HG03139 (cell line): Measurements from ENCODE around the gene MGLL.

Source experiments
- ATAC-seq: cut with Tn5 transposase; IDR thresholded peaks from one replicate; pipeline ENCODE4 v1.9.1; 2021; ENCODE audit not compliant: unreplicated experiment

The MGLL gene

GRCh38 chr3:127777332-127777731 is 45.0 kb downstream of the MGLL start:
- no peak for ATAC-seq

DNA sequence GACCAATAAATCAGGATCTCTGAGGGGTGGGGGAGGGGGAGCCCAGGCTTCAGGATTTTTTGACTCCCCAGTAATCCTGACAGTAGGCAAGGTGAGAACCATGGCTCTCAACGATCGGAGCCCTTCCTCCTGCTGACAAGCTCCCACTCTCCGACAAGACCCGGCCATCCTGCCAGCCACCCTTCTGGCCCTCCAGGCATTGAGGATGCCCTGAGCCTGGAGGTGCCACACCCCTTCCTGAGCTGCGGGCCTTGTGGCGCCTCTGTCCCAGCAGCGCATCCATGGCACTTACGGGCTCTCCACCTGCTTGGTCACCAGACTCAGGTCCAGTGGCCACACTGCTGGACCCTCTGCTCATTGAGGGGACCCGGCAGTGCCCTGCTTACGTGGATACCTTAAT is 46.0 kb downstream of the MGLL start:
- no peak for ATAC-seq

GRCh38 chr3:127775398-127776109 is 46.8 kb downstream of the MGLL start:
- no peak for ATAC-seq

DNA sequence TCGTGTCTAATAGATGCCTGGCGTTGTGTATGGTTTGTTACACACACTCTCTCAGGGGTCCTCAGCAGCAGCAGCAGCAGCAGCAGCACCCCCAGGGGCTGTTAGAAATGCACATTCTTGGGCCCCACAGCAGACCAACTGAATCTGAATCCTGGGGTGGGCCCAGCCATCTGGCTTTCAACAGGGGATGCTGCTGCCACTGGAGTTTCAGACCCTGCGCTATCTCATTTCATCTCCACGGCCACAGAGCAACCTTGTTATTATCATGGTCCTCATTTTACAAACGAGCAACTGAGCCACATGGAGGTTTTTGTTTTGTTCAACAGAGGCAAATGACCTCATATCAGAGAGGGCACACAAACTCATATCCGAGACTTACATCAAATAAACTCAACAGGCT is 47.7 kb downstream of the MGLL start:
- no peak for ATAC-seq

DNA sequence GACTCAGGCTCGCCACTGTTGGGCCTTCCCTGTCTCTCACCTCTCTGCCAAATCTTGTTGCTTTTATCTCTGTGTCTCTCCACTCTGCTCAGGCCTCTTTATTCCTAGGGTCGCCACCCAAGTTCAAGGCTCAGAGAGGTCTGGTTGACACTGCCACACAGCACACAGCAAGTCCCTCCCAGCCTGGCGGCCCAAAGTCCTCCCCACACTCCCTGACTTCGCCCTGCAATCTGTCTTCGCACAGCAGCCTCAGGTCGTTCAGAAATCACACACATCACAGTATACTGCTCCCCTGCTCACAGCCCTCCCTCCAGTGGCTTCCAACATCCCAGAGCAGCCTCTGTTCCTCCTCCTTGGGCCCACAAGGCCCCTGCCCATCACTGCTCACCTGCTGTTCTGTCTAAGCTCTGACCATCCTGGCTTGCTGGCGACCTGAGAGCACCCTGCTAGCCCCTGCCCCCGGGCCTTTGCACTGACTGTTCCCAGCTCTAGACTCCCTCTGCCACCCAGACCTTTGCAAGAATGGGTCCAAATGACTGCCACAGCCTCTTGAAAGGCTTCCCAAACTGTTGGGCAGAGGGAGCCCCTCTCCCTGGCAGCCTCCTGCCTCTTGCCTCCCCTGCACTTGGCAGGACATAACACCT is 48.4 kb downstream of the MGLL start:
- no peak for ATAC-seq

- ATAC-seq = no peak
Measured at GRCh38 chr3:127772827-127773751, 49.2 kb downstream of the MGLL start.

DNA sequence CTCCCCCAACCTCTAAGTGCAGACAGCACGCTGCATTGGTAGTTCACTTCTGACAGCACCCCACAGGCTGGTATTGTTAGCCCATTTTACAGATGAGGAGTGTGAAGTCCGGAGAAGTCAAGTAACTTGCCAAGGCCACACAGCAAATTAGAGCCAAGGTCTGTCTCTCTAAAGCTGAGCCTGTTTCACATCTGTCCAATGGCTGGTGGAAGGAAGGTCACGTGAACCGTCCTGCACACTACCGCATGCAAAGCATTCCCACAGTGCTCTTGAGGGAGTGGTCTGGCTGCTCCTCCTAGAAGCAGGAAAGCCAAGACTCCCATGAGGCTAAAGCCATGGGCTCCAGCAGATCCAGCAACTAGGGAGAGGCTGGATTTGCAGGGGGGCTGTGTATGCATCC is 50.0 kb downstream of the MGLL start:
- no peak for ATAC-seq

GRCh38 chr3:127771746-127772145 is 50.6 kb downstream of the MGLL start:
- no peak for ATAC-seq

- no peak for ATAC-seq
Measured at GRCh38 chr3:127770671-127771355, 51.5 kb downstream of the MGLL start.

DNA sequence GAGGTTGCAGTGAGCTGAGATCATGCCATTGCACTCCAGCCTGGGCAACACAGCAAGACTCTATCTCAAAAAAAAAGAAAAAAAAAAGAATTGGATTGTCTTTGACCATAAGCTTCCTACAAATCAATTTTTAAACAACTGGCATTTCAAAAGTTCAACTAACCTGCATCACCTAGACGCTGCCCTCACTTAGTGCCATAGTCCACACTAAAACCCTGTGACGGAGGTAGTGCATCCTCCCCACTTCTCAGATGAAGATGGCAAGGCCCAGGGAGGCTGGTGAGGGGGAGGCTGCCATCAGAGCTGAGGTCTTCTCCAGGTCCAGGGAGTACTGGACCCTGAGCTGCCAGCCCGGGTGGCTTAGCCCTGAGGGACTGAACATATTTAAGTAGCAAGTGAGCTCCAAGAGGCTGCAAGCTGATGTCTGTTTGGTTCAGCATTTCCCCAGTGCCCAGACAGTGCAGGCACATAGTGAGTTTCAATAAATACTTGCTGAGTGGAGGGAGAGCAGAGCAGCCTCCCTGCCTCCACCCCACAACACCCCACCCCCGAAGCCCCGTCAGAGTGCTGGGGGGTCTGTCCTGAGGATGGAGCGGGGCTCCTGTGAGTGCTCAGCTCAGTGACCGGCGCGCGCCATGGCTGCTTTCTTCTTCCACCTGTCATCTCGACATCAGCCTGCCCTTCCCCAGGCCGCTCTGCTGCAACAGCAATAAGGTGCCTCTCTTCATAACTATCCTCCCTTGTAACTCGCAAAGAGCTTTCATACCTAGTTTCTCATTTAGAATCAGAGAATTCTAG is 52.8 kb downstream of the MGLL start:
- ATAC-seq = no peak

DNA sequence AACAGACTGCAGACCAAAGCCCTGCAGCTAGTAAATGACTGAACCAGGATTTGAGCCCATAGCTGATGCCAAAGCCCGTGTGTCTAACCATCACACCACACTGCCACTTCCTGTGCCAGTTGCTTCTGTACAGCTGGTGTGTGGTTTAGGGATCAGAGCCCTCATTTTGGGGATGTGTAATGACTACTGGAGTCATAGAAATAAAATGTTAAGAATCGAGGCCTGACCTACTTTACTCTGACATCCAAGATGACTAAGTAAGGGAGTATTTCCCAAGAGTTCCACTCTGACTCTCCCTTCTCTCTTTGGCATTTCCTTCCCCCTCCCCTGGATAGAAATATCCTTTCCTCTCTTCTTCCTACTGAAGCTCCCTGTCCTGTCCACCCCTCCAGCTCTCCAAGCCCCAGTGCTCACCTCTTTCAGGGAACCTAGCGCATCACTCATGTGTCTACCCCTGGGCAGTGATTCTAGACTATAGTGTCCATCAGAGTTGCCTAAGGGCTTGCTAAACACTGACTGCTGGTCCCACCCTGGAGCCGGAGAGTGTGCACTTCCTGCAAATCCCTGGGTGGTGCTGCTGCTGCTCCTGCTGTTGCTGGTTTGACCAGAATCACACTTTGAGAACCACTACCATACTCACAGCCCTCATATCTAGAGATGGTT is 53.8 kb downstream of the MGLL start:
- no peak for ATAC-seq

DNA sequence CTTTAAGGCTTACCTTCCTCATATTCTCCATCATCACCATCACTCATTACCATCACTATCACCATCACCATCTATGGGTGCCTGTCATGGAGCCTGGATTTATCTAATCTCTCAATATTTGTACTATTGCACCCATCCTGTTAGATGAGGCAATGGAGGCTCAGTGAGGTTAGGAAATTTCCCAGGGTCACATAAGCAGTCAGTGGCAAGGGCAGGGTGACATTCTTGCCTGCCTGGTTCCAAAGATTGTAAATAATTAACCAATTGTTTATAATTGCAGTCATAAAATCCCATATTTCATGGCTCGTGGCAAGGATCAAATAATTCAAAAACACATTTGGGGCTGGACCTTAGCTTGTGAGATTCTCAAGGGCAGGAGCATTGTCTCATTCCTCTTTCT is 55.2 kb downstream of the MGLL start:
- ATAC-seq = no peak

- ATAC-seq = no peak
Measured at GRCh38 chr3:127765735-127766134, 56.6 kb downstream of the MGLL start.

- no peak for ATAC-seq
Measured at GRCh38 chr3:127764841-127765362, 57.4 kb downstream of the MGLL start.

- ATAC-seq = no peak
Measured at GRCh38 chr3:127764301-127764700, 58.0 kb downstream of the MGLL start.

DNA sequence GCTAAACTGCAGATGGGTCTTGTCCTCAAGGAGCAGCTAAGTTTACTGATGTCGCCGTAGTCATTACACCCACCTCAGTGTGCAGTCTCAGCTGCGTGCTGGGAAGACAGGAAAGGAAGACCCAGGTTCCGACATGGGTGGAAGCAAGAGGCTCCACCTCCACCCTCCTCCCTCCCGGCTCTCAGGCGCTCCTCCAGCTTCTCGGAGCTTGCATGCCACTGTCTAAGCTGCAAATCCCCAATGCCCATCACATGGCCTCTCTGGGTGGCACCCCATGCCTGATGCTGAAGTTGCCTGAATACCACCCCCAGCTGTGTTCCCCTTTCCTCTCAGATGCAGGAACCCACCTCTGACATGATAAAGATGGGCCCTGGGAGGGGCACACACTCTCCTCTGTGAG is 58.5 kb downstream of the MGLL start:
- ATAC-seq = no peak

- ATAC-seq = no peak
Measured at GRCh38 chr3:127763337-127763736, 59.0 kb downstream of the MGLL start.

- ATAC-seq = peak; percentile 2
Measured at GRCh38 chr3:127762787-127763105, 59.6 kb downstream of the MGLL start.

DNA sequence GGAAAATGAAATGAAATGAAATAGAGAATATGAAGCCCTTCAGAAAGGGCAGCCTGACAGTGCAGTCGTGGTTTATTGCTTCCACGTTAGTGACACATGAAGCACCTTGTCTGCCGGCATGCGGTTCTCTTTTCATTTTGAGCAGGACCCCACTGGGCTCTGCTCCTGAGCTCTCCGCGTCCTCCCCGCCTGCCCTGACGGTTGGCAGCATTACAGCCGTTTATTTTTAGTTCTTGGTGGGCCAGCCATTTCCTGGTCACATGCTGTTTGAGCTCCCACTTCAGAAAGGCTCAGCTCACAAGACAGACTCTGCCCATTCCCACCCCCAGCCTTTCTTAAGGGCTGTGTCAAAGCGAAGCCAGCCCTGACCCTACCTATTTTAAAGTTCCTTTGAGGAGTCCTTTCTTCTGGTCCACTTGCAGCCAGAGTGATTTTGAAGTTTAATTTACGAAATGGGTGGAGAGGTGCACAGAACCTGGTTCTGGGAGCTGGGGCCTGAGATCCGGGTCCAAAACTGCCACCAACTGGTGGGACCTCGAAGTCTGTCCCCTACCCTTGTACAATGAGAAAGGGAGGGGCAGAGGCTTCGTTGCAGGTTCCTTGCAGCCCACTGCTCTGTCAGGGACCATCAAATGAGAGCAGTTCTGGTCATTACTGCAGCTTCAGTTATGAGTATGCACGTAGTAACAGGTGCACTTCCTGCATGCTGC is 60.1 kb downstream of the MGLL start:
- peak; percentile 39 for ATAC-seq
